DMS 273 treated with DMSO at 0.1 percent for 48 hours (cell line): ENCODE data around the gene WSB1.
A peak's percentile ranks its signal among the peaks of the same experiment; 100 is the strongest.
"Not testable (repeated sequence)": the region's sequence is repeated elsewhere in the genome, so short reads cannot be mapped to it uniquely, and the experiment has no call there.

ENCODE experiments used
- DNase-seq: peaks from one replicate; lab custom pipeline; 2025; lab: John Stamatoyannopoulos, UW

WSB1 gene

DNA sequence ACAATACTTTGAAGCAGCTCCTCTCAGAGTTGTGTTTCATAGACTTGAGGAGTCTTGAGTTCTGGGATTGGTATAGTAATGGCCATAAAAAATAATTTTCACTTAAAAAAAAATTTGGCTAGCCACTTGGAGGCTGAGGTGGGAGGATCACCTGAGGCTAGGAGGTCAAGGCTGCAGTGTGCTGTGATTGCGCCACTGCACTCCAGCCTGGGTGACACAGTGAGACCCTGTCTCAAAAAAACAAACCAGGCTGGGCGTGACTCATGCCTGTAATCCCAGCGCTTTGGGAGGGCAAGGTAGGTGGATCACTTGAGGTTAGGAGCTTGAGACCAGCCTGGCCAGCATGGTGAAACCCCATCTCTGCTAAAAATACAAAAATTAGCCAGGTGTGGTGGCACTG, 14.8 kb upstream of the WSB1 start:
- not testable (repeated sequence) for DNase-seq

DNA sequence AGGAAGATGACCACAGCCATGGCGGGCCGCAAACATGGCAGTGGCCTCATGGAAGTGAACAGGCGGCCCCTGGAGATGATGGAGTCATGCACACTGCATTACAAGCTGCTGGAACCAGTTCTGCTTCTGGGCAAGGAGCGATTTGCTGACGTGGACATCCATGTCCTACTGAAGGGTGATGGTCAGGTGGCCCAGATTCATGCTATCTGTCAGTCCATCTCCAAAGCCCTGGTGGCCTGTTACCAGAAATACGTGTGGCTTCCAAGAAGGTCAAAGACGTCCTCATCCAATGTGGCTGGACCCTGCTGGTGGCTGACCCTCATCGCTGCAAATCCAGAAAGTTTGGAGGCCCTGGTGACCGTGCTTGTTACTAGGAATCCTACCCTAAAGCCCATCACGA, 13.4 kb upstream of the WSB1 start:
- DNase-seq = no peak

DNA sequence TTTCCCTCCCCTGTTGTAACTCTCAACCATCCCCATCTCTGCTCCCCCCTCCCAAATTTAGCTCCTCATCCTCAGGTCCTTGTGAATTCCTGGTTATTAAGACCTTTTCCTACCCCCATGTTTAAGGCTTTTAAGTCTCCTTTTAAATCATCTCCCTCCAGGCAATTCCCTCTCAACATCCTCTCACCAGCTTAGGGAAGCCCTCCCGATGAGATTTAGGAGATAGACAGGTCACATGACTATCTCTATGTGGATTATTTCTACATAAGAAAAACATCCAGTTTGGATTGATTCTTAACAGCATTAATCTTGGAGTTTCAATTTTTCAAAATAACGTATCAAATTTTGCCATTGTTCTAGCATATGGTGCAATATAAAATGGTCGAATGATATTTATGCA, 12.5 kb upstream of the WSB1 start:
- no peak for DNase-seq

DNA sequence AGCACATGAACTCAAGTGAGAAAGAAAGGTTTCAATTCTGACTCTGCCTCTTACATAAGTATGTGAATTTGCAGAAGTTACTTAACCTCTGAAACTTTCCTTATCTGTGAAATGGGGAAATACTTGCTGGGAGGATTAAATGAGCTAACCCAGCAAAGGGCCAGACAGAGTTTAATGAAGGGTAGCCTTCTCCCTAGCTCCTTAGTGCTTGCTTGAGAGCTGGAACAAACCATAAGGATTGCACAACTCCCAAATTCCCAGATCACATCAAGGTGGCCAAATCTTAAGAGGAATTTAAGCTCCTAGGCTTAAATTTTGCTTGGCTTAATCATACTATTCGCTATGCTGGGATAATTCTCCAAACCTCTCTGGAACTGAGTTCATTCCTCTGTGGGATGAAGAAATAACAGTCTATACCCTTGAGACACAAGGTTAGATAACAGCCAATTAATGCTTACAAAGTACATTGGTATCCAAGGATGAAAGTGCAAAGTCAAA, 11.8 kb upstream of the WSB1 start:
- DNase-seq = no peak

DNA sequence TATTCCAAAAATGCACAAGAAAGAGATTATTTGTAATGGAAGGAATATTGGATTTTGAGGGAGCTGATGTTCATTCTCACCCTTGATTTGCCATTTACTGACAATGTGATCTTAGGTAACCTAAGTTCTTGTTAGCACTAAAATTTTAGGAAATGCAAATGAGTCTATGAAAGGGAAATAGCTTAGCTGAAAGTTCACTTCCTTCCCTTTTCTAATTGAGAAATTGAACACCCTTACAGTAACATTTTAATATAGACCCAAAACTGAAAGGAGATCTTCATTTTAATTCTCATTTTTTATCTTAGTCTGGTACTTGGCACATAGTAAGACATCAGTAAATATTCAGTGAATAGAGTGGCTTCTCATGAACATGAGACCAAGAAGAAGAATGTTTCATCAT, 10.9 kb upstream of the WSB1 start:
- no peak for DNase-seq

DNA sequence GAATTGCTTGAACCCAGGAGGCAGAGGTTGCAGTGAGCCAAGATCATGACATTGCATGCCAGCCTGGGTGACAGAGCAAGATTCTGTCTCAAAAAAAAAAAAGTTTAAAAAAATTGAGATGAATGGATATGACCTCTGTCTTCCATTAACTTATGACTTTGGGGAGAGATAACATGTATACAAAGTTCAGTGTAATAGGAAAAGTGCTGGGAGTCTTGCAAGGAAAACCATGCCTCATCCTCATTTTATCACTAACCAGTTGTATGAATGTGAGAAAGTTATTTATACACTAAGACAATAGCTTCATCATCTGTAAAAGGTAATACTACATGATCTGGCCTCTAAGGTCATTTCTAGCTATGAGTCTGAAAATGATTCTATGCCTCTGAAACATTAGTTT, 10.2 kb upstream of the WSB1 start:
- no peak for DNase-seq

DNA sequence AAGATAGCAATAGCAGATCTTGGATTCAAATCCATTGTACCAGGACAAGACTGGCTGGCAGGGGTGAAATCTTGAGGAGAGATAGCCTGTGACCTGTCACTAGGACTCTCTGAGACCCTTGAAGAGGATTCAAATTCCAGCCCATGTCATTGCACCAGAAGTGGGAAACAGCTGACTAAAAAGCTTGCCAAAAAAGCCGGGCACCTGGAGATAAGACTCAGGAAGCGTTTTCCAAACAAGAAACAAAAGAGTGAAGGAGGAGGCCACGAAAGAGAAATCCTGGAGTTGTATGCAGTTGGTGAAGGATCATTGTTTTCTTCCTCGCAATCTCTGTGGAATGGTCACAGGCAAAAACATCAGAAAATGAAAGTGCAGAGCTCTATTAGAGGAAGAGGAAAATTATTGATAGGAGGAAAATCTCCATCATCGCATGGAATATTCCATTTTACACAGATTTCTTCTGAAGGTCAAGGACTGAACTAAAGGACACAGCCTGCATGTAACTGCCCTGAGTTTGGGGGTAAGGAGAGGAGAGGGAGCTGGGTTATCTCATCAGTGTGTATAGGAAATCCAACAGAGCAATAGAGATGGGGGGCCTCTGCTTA, 9.0 kb upstream of the WSB1 start:
- DNase-seq = no peak

DNA sequence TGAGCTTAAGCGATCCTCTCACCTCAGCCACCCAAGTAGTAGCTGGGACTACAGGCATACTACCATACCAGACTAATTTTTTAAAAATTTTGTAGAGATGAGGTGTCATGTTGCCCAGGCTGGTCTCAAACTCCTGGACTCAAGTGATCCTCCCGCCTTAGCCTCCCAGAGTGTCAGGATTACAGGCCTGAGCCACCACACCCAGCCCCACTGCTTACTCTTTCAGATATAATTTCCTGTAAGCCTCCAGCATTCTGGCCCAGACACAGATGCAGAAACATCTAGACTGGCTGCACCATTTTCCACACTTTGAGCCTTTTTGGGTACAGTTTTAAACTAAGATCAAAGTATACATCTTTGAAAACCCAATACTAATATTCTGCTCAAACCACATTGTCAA, 8.4 kb upstream of the WSB1 start:
- DNase-seq = no peak

DNA sequence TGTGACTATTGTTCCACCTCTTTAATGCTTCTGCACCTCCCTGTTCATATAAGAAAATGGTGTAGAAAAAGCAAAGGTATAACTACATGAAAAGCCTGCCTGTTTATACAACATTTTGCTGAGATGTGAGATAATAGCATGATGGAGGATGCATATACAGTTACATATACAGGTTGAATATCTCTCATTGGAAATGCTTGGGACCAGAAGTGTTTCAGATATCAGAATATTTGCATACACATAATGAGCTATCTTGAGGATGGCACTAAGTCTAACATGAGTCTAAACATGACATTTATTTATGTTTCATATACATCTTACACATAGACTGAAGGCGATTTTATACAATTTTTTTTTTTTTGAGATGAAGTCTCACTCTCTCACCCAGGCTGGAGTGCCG, 5.7 kb upstream of the WSB1 start:
- no peak for DNase-seq

DNA sequence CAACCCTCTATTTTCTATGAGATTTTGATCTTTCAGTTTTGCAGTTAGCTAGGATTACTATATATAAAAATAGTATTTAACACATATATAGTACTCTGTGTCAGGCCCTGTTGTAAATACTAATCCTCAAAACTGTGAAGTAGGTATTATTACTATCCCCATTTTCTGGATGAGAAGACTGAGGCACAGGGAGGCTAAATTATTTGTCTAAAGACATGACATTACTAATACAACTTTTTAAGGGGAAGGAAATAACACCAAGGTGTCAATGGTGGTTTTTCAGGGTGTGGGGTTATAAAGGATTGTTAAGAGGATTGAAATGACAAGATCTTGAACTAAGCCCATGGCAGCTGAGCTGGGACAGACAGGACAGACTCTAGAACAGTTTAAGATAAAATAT, 4.1 kb upstream of the WSB1 start:
- DNase-seq = no peak

DNA sequence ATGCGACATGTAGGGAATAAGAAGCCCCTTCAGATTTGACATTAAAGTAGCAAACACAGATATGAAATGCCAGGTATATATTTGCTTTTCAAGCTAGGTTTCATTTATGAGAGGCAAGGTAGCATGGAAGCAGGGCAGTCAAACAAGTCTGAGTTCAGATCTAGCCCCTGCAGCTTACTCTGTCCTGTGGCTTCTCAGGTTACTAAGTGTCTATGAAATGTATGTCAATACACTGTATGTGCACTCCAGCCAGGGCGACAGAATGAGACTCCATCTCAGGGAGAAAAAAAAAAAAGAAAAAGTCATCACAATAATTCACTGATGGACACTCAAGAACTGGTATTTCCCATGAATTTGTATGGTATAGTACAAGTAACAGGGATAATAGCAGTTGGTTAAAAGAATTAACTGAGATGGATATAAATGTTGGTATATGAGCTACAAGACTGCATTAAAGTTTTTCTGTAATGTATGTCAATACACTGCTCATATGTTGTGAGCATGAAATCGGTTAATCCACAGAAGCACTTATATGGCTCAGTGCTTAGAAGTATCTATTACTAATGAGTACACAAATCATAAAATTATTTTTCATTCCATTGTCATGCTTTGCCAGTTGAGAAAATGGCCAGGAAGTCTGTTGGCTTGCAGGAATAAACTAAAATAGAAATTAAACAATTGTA, 2.9 kb upstream of the WSB1 start:
- DNase-seq = no peak

DNA sequence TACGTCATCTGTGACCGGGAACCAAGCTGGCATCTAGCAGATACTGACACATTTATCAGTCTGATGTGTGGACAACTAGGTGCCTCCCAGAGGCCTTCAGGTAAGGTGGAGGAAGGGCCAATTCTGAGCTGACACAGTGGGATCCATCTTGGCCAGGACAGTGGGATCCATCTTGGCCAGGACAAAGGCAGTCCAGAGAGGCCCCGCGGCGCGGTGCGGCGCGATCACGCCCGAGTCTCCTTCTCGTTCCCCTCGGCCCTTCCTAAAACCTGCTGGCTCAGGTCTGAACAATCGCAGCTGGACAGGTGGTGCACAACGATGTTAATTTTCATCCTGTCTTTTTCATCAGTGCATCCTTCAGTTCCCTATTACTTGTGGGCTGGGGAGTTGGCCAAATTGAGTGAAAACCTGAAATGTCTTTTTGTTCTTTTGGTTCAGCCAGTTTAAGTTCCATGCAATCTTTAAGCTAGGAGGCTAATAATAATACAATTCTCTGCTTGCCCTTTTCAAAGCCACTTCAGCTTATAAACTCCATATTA, 486 bp upstream of the WSB1 start:
- no peak for DNase-seq

DNA sequence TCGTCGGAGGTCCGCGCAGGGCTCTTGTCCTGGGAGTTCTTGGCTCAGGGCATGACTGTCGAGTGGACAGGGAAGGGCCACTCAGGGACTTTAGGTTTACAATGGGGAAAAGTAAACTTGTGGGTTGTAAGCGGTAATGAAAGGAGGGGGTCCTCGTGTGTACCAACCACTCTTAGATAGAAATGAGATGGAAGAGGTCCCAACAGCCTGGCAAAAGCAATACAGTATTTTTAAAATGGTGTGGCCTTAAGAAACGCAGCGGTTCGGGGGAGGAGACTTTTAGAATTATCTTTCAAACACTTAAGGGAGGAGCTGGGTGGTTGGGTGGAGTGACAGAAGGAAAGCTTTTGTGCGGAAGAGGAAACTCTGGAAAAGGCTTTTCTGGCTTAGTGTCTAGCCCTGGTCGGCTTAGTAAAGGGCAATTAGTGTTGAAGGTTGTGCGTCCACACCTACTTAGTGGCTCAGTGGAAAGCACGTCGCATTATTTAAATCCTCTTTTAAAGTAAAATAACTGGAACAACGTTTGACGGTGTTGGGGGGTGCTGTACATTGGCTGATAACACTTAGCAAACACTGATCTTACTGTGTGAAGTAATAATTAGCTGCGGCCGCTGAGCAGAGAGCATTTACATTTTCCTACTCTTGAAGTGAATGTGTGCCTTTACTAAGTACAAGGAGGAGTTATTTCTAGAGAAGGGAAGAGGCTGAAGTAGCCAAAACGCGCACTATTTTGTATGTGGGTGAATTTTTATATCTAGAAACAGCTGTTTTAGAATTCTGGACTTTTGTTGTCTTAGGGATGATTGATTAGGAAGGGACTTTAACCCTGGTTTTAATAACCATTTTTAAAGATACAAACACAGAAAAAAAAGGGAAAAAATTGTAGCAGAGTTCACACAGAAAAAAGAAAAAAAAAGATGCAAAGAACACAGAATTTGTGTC, 1.0 kb downstream of the WSB1 start:
- DNase-seq = peak; percentile 63

DNA sequence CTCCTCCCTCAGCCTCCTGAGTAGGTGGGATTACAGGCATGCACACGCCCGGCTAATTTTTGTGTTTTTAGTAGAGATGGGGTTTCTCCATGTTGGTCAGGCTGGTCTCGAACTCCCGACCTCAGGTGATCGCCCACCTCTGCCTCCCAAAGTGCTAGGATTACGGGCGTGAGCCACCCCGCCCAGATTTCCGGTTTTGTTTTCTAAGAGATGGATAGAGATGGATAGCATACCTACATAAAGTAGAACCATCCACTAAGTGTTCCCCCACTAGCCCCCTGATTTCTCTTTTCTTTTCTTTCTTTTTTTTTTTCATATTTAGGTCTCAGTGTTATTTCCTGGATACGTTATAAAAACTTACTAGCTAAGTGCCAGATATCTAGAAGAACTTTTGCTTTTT, 2.0 kb downstream of the WSB1 start:
- no peak for DNase-seq

DNA sequence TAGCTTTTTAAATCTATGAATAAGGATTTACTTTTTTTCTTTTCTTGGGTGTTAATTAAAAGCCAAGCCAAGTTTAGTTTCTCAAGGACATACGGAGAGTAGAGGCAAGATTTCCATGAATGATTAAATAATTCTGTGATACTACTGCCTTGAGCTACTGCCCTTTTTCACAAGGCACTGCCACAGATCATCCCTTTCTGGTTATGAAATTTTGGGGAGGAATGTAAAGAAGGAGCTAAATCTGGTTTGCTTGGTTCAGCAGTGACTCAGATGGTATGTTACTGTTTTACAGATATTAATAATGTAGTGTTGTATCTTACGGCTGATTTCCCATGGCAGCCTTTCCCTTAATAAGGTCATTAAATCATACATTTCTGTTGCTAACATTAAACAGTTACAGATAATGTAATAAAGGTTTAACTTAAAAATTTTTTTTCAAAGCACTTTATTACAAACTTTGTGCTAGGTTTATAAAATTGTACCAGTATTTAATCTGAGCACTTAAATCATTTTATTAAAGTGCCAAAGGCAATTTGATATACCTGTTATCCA, 2.6 kb downstream of the WSB1 start:
- DNase-seq = no peak

DNA sequence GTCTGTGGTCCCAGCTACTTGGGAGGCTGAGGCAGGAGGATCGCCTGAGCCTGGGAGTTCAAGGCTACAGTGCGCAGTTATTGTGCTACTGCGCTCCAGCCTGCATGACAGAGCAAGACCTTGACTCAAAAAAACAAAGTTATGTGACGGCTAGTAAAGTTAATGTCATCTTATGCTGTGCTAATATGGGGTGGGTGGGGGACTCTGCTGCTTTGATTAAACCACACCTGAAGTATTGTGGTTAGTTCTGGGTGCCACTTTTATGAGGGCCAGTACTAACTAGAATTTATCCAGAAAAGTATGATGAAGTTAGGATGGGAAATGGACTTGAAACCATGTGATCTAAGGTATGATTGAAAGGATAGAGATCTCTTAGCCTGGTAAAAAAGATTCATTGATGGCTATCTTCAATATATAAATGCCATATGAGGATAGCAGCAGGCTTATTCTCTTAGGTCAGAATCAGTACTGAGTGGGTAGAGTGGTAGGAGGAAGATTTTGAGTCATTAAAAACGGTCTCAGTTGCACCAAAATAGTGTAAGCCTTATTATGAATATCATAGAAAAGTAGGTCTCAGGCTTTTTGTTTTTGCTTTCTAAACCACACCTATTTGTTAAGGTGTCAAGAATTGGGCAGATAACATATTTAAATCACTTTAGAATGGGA, 5.6 kb downstream of the WSB1 start:
- no peak for DNase-seq

DNA sequence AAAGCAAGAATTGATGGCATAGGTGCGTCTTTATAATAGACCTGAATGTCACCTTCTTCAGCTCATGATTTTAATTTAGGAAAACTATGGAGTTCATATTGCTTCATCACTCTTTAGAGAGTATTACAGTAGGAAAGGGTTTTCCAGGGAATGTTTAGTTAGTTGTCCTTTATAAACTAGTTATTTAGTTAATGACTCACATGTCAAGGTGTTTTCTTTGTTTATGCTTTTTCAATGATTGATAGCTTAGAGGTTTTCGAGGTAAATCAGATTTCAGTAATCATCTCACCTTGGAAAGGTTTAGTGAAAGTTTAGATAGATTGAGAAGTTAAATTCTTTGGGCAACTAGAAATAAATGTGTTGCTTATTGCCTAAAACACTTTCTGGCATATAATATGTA, 9.8 kb downstream of the WSB1 start:
- DNase-seq = no peak

DNA sequence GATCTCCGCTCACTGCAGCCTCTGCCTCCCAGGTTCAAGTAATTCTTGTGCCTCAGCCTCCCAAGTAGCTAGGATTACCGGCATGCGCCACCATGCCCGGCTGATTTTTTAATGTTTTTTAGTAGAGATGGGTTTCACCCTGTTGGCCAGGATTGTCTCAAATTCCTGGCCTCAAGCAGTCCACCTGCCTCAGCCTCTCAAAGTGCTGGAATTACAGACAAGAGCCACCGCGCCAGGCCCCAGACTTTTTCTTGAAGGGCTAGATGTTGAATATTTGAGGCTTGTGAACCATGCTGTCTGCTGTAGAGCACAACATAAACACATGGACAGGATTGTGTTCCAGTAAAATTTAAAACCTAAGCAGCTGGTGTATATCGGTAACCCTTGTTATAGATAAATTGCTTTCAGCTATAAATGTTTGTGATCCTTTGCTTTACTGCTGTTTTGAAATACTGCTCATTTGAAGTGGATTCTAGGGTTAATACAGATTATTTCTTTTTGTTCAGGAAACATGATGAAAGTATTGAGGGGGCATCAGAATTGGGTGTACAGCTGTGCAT, 12.4 kb downstream of the WSB1 start:
- DNase-seq = no peak

DNA sequence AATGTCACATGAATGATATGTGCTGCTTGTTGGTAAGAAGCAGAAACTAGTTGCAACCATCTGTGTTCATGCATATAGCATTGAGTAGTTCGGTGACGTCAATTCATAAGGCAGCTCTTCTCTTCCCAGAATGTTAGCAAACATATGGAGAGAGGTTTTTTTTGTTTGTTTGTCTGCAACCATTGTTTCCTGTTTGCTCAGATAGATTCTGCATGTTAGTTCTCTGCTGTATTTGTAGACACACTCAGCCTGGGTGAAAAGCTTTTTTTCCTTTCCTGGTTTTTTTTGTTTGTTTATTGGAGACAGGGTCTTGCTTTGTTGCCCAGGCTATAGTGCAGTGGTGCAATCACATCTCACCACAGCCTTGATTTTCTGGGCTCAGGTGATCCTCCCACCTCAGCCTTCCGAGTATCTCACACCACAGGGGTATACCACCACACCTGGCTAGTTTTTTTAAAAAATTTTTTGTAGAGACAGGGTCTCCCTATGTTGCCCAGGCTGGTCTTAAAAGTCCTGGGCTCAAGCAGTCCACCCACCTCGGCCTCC, 16.7 kb downstream of the WSB1 start:
- no peak for DNase-seq

DNA sequence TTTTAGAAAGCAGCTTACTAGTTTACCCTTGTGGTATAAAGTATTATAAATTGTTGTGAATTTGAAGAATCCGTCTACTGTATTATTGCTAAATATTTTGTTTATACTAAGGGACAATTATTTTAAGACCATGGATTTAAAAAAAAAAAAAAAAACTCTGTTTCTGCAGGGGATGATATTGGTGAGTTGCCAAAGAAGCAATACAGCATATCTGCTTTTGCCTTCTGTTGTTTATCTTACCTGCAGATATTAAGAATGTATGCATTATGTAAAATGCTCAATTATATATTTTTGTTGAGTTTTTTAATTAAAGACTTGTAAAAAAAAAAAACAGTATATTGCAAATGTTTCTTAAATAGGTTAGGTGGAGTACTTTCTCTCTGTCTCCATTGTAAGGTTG, 19.4 kb downstream of the WSB1 start:
- DNase-seq = no peak

DNA sequence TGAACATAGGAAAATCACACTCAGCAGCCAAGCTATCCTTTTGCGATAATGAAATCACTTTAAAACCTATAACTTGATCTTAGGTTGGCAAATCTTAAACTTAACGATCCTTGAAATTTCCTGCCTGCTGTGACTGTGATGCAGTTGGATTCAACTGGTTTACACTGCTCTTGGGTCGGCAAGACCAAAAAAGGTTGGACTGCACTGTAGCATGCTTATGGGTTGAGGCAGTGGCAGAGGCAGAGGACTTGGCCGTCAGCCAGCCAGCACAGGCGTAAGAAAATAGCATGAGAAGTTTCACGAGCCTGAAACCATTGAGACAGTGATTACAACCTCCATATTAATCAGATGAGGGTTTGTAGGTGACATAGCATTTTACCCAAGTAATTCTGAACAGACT, 21.4 kb downstream of the WSB1 start:
- DNase-seq = peak; percentile 19
